Central memory CD8-positive, alpha-beta T cell (primary cell): ENCODE data around the gene SHQ1.
"Not testable (repeated sequence)": the region's sequence is repeated elsewhere in the genome, so short reads cannot be mapped to it uniquely, and the experiment has no call there.

Experiments used
- ATAC-seq: fragments of 150-1000 bp; cut with Tn5 transposase; replicated peaks from 2 replicates; pipeline ENCODE4 v1.10.0; 2022; ENCODE audit warnings: mild to moderate bottlenecking, moderate FRiP score, moderate number of reproducible peaks; ENCODE audit not compliant: poor library complexity, severe bottlenecking; ENCODE audit errors: extremely low read depth
- DNase-seq, 2 donors: peaks; one replicate each; pipeline ENCODE4 v3.0.0; 2021; ENCODE audit warnings: low spot score in 2 of 2
- H3K27ac Mint-ChIP-seq: one replicate; pipeline ENCODE4 v1.8.0; 2022; ENCODE audit warnings: low read depth, mild to moderate bottlenecking, moderate library complexity, mixed read lengths
- H3K27me3 Mint-ChIP-seq: one replicate; pipeline ENCODE4 v1.8.0; 2022; ENCODE audit warnings: mixed read lengths
- H3K36me3 Mint-ChIP-seq: one replicate; pipeline ENCODE4 v1.8.0; 2022; ENCODE audit warnings: mild to moderate bottlenecking, moderate library complexity, mixed read lengths; ENCODE audit not compliant: insufficient read depth
- H3K4me1 Mint-ChIP-seq: one replicate; pipeline ENCODE4 v1.8.0; 2022; ENCODE audit warnings: mixed read lengths
- H3K4me3 Mint-ChIP-seq: one replicate; pipeline ENCODE4 v1.8.0; 2022; ENCODE audit warnings: mild to moderate bottlenecking, moderate library complexity, mixed read lengths
- H3K9me3 Mint-ChIP-seq: one replicate; pipeline ENCODE4 v1.8.0; 2022; ENCODE audit warnings: mixed read lengths

SHQ1 gene

DNA sequence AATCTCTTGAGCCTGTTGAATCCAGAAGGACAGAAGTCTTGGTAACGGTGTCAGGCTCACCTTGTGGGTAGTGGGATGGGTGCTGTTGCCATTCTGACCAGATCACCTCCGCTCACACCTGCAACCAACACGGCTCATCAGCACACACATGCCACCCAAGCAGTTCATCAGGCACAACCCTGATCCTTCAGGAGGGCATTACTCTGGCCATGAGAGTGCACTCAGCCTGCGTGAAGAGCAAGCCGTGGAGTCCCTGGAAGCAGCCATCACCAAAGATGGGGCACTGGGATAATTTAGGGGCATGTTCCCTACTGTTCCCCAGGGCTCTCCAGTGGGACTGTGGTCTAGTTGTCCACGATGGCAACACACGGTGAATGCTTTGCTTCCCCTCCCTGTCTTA lies 120.5 kb downstream of the SHQ1 start:
- DNase-seq: no peak
- H3K27ac Mint-ChIP-seq: no peak overlapping the region
- H3K36me3 Mint-ChIP-seq: no peaks in the 10 kb centered on the region
- no peak overlapping the region for H3K4me3 Mint-ChIP-seq
- ATAC-seq: no peak
- H3K27me3 Mint-ChIP-seq: no peaks in the 10 kb centered on the region
- no peaks in the 10 kb centered on the region for H3K9me3 Mint-ChIP-seq
- no peaks in the 10 kb centered on the region for H3K4me1 Mint-ChIP-seq

DNA sequence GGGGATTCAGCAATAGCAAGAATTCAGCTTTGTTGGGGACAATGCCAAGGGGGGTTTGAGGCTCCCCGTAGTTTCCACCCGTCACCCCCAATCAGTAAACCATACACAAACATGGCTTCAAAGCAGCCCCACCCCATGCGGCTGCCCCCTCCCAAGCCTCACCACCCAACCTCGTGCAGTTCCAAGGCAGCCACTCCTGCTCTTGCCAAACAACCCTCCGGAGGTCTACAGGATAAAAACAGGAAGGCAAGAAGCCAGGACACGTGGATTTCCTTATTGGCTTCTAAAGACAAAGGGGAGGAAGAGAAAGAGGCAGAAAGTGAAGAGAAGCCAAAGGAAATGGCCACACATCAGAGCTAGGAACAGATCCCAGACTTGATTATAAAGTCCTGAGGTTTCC lies 121.1 kb downstream of the SHQ1 start:
- no peaks in the 10 kb centered on the region for H3K36me3 Mint-ChIP-seq
- H3K4me3 Mint-ChIP-seq: no peak overlapping the region
- ATAC-seq (no peak), DNase-seq (no peak)
- no peaks in the 10 kb centered on the region for H3K4me1 Mint-ChIP-seq
- no peak overlapping the region for H3K27ac Mint-ChIP-seq
- H3K9me3 Mint-ChIP-seq: no peaks in the 10 kb centered on the region
- no peaks in the 10 kb centered on the region for H3K27me3 Mint-ChIP-seq

DNA sequence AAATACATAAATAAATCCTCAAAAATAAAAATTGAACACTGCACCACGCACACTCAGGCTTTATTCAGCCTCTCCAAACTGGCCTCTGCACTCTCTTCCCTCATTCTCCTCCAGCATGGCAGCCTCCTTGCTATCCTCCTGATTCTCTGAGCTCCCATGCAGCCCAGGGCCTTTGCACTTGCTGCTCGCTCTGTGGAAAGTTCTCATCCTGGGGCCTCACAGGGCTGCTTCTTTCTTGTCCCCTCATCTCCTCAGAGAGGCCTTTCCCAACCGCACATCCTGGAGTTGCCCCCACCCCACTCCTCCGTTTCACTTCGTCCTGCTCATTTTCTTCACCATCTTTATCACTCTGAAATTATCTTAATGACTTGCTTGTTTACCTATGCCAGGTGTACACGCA lies 123.0 kb downstream of the SHQ1 start:
- Mint-ChIP-seq H3K4me1 (no peaks in the 10 kb centered on the region), H3K9me3 (no peaks in the 10 kb centered on the region), H3K36me3 (no peaks in the 10 kb centered on the region), H3K4me3 (no peak overlapping the region), H3K27ac (no peak overlapping the region), H3K27me3 (no peaks in the 10 kb centered on the region)
- ATAC-seq: no peak
- DNase-seq: no peak

DNA sequence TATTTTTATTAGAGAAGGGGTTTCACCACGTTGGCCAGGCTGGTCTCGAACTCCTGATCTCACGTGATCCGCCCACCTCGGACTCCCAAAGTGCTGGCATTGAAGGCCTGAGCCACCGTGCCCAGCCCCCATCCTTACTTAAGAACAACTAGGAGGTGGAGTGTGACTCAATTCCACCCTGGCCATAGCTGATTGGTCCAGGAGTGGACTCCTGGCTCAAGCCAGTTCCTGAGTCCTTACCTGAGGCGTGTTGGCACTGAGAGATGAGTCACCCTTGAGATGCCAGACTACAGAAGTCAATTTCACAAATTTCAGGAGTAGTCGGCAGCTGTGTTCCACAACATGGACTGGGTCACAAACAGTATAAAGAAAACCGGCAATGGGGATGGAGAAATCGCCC lies 124.2 kb downstream of the SHQ1 start:
- ATAC-seq: no peak
- Mint-ChIP-seq H3K9me3 (no peaks in the 10 kb centered on the region), H3K27ac (no peak overlapping the region), H3K4me1 (no peaks in the 10 kb centered on the region), H3K4me3 (no peak overlapping the region), H3K36me3 (no peaks in the 10 kb centered on the region), H3K27me3 (no peaks in the 10 kb centered on the region)
- no peak for DNase-seq

DNA sequence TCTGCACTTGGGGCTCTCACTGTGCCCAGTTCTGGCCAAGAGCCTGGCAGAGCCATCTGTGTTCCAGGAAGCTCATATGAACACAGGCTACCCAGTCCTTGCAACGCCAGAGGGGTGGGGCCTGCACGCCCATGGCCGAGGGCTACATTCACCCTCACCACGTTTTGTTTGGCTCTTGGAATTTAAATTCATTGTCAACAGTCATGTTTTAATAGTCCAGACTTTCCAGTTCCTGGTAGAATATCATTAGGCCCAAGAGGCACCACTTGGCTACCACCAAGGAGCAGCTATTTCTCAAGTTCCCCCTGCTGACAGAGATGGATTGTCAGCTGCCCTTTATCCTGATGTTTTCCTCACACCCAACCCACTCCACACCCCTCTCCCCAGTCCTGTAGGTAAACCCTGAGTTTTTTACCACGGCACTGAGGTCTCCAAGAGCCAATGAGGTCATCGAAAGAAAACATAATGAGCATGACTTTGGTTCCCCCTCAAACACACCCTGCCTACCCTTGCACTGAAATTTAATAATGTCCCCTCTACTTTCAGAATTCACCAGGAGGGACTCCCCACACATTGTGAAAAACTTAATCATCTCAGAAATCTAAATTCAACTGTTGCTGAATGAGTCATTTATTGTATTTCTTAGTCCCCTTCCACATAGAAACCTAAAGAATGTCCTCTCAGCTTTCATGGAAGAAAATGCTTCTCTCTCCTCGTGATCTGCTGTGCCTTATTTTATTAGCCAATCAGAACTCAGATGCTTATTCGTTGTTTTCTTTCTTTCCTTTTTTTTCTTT lies 125.1 kb downstream of the SHQ1 start:
- H3K27ac Mint-ChIP-seq: no peak overlapping the region
- no peak for ATAC-seq
- H3K4me3 Mint-ChIP-seq: no peak overlapping the region
- DNase-seq: no peak
- no peaks in the 10 kb centered on the region for H3K36me3 Mint-ChIP-seq
- H3K27me3 Mint-ChIP-seq: no peaks in the 10 kb centered on the region
- H3K4me1 Mint-ChIP-seq: no peaks in the 10 kb centered on the region
- H3K9me3 Mint-ChIP-seq: no peaks in the 10 kb centered on the region

DNA sequence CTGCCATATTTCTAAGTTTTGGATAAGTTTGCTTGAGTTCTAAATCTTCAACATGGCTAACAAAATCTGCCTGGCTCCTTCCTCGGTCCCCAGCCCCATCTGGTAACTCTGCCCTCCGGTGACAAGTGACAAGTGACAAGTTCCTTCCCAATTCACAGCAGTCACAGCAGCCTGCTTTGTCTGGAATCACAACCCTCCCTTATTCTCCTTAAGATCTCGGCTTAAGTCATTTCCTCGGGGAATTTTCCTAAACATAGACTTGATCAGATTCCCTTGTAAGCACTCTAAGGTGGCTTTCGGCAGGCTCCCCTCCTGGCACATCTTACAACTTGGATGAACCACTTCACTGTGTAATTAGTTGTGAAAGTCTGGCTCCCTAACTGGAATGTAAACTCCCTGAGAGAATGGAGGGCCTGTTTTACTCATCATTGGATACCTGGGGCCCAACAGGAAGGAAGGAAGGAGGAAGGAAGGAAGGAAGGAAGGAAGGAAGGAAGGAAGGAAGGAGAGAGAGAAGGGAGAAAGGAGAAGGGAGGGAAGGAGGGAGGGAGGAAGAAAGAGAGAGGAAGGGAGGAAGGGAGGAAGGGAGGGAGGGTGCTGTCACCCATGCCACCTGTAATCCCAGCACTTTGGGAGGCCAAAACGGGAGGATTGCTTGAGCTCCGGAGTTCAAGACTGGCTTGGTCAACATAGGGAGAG lies 126.4 kb downstream of the SHQ1 start:
- ATAC-seq: no peak
- DNase-seq: no peak
- H3K4me3 Mint-ChIP-seq: no peak overlapping the region

DNA sequence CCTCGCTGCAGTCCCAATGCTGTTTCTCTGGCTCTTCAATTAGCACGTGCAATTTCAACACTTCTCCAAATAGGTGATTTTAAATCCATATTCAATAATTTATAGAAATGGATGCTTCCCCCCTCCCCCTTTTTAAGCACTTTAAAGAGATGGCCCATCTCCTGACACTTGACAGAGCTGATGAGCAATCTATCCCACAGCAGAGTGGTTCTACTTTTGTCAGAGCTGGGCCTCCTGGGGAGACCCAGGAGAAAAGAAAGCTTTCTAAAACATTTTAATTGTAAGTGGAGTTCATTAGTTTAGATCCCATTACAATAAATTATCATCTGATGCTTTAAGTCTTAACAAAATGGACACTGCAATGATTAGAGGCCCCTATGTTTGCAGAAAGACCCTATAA lies 127.7 kb downstream of the SHQ1 start:
- Mint-ChIP-seq H3K36me3 (no peaks in the 10 kb centered on the region), H3K27me3 (no peaks in the 10 kb centered on the region), H3K27ac (no peak overlapping the region), H3K4me3 (no peak overlapping the region), H3K4me1 (no peaks in the 10 kb centered on the region), H3K9me3 (no peaks in the 10 kb centered on the region)
- DNase-seq (no peak), ATAC-seq (no peak)

More for the DNA sequence above, 126.4 kb downstream of the SHQ1 start:
- Mint-ChIP-seq H3K27ac (no peak overlapping the region), H3K9me3 (no peaks in the 10 kb centered on the region), H3K4me1 (no peaks in the 10 kb centered on the region), H3K36me3 (no peaks in the 10 kb centered on the region), H3K27me3 (no peaks in the 10 kb centered on the region)

DNA sequence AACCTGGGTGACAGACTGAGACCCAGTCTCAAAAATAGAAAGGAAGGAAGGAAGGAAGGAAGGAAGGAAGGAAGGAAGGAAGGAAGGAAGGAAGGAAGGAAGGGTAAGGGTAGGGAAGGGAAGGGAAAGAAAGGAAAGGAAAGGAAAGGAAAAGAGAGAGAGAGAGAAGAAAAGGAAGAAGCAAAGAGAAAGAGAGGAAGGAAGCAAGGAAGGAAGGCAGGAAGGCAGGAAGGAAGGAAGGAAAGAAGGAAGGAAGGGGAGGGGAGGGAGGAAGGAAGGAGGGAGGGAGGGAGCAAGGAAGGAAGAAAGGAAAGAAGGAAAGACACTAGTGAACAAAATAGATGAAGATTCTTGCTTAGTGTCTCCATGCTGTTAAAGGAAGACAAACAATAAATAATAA lies 129.1 kb downstream of the SHQ1 start:
- ATAC-seq (no peak), DNase-seq (no peak)
- no peaks in the 10 kb centered on the region for H3K36me3 Mint-ChIP-seq
- H3K27me3 Mint-ChIP-seq: peaks cover 12% of the 10 kb centered on the region
- no peak overlapping the region for H3K27ac Mint-ChIP-seq
- no peaks in the 10 kb centered on the region for H3K4me1 Mint-ChIP-seq
- no peaks in the 10 kb centered on the region for H3K9me3 Mint-ChIP-seq
- no peak overlapping the region for H3K4me3 Mint-ChIP-seq

DNA sequence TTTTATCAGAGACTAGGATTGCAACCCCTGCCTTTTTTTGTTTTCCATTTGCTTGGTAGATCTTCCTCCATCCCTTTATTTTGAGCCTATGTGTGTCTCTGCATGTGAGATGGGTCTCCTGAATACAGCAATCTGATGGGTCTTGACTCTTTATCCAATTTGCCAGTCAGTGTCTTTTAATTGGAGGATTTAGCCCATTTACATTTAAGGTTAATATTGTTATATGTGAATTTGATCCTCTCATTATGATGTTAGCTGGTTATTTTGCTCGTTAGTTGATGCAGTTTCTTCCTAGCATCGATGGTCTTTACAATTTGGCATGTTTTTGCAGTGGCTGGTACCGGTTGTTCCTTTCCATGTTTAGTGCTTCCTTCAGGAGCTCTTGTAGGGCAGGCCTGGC lies 134.1 kb downstream of the SHQ1 start:
- H3K9me3 Mint-ChIP-seq, H3K27ac Mint-ChIP-seq, H3K4me1 Mint-ChIP-seq, ATAC-seq, H3K36me3 Mint-ChIP-seq, H3K4me3 Mint-ChIP-seq, DNase-seq: not testable (repeated sequence)
- H3K27me3 Mint-ChIP-seq: peaks cover 30% of the 10 kb centered on the region

DNA sequence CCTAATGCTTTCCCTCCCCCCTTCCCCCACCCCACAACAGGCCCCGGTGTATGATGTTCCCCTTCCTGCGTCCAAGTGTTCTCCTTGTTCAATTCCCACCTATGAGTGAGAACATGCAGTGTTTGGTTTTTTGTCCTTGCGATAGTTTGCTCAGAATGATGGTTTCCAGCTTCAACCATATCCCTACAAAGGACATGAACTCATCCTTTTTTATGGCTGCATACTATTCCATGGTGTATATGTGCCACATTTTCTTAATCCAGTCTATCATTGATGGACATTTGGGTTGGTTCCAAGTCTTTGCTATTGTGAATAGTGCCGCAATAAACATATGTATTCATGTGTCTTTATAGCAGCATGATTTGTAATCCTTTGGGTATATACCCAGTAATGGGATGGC lies 137.8 kb downstream of the SHQ1 start:
- not testable (repeated sequence) for H3K4me1 Mint-ChIP-seq, DNase-seq, H3K4me3 Mint-ChIP-seq, H3K9me3 Mint-ChIP-seq, ATAC-seq, H3K27ac Mint-ChIP-seq, H3K36me3 Mint-ChIP-seq
- H3K27me3 Mint-ChIP-seq: peaks cover 30% of the 10 kb centered on the region

DNA sequence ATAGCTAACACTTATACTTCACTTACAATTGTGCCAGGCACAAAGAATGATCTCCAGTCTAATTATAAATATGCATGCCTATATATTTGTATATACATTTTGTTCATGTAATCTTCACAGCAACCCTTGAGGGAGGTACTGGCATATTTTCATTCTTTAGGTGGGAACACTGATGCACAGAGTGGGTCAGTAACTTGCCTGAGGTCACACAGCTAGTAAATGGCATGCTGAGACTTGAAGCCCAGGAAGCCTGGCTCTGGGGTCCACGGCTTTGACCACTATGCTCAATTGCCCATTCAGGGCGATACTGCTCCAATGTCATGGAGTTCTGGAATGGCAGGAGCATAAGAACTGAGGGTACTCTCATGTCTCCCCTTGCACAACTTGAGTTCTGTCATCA lies 139.8 kb downstream of the SHQ1 start:
- no peaks in the 10 kb centered on the region for H3K9me3 Mint-ChIP-seq
- no peak overlapping the region for H3K4me3 Mint-ChIP-seq
- ATAC-seq (no peak), DNase-seq (no peak)
- no peak overlapping the region for H3K27ac Mint-ChIP-seq
- H3K36me3 Mint-ChIP-seq: no peaks in the 10 kb centered on the region
- H3K4me1 Mint-ChIP-seq: no peaks in the 10 kb centered on the region
- peaks cover 11% of the 10 kb centered on the region for H3K27me3 Mint-ChIP-seq

DNA sequence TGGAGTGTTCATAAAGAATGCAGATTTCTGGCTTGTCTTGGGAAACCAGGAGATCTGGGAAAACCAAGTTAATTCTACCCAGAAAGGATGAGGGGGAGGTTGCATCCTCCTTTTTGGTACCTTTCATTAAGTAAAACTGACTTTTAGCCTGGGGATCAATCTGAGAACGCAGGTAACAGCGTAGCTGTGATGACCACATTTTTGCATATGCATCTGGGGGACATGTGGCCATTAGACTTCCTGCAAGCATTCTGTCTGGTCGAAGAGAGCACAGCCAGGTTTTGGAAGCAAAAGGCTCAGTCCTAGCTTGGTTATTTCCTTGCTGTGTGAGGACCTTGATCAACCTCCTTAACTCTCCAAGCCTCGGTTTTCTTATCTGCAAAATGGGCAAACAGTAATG lies 145.2 kb downstream of the SHQ1 start:
- H3K4me1 Mint-ChIP-seq: no peaks in the 10 kb centered on the region
- DNase-seq (no peak), ATAC-seq (no peak)
- no peaks in the 10 kb centered on the region for H3K9me3 Mint-ChIP-seq
- peak overlapping the region; percentile 57 for H3K27ac Mint-ChIP-seq
- H3K27me3 Mint-ChIP-seq: peaks cover 23% of the 10 kb centered on the region
- peaks cover 2% of the 10 kb centered on the region for H3K36me3 Mint-ChIP-seq
- H3K4me3 Mint-ChIP-seq: no peak overlapping the region

DNA sequence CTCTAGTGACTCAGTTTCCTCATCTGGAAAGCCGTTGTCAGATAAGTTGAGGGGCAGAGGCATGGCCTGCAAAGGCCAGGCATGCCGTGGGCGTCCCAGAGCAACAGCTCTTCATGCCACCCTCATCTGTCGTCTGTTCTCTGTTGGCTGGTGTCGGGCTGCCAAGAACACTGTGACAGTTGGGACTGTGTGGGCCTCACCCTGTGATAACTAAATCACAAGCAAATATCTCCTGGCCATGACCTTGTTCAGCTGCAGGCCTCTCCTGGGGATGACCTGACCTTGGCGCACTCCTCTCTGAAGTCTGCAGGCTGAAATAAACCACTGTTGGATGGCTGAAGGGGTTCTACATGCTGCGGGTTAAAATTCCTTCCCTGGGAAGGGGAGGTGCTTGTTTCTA lies 145.9 kb downstream of the SHQ1 start:
- no peak overlapping the region for H3K27ac Mint-ChIP-seq
- peaks cover 2% of the 10 kb centered on the region for H3K36me3 Mint-ChIP-seq
- no peak overlapping the region for H3K4me3 Mint-ChIP-seq
- H3K9me3 Mint-ChIP-seq: no peaks in the 10 kb centered on the region
- no peak for ATAC-seq
- DNase-seq: no peak
- peaks cover 26% of the 10 kb centered on the region for H3K27me3 Mint-ChIP-seq
- H3K4me1 Mint-ChIP-seq: no peaks in the 10 kb centered on the region
